HG03039 (cell line): ENCODE results near the gene LMF1.
"Not testable (repeated sequence)": the region's sequence is repeated elsewhere in the genome, so short reads cannot be mapped to it uniquely, and the experiment has no call there.

ENCODE experiments used
- ATAC-seq: cut with Tn5 transposase; IDR thresholded peaks from one replicate; pipeline ENCODE4 v1.9.1; 2021; ENCODE audit warnings: mild to moderate bottlenecking, moderate library complexity; ENCODE audit not compliant: unreplicated experiment

The LMF1 gene

DNA sequence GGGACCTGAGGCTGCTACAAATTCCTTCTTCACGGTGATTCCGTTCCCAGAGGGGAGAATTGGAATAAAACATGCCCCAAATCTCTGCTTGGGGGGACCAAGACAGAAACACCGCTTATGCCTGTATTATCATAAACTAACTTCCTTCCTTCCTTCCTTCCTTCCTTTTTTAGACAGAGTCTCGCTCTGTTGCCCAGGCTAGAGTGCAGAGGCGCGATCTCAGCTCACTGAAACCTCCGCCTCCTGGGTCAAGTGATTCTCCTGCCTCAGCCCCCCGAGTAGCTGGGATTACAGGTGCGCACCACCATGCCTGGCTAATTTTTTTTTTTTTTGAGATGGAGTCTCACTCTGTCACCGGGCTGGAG is 150.8 kb downstream of the LMF1 start:
- not testable (repeated sequence) for ATAC-seq

DNA sequence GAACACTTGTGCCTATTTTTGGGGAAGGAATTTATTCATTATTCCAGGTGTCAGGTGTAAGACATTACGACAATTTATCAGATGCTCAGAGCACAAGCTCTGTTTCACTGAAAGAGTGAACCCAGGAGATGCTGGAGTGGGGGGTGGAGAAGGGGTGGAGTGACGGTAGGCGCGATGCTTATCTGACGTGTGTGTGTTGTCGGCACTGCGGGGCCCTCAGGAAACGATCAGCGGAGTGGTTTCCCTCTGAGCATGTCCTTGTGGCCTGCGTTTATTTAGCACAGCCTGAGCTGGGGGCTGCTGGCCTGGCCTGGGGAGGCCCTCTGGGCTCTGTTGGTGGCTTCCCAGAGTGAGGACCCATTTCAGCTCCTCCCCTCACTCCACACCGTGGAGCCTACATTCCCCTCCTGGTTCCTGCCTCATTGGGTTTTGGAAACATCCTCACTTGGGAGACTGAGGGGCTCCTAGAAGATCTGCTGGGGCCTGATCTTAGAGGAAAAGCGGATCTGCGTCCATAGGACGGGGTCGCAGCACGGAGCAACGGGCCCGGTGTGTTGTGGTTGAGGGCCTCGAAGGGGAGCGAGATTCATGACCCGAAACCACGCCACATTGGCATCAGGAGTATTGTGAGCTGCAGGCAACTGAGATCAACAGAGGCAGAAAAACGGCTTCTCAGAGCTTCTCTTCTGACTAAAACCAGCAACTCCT is 151.3 kb downstream of the LMF1 start:
- ATAC-seq, result no peak

DNA sequence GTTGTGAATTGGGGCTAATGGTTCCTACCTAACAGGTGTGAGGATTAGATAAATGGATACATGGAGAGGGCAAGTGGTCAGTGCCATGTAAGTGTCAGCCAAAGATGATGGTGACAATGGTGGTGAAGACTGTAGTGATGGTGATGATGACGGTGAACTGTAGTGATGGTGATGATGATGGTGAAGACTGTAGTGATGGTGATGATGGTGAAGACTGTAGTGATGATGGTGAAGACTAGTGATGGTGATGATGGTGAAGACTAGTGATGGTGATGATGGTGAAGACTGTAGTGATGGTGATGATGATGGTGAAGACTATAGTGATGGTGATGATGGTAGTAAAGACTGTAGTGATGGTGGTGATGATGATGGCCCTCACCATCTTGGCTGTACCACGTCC is 152.2 kb downstream of the LMF1 start:
- ATAC-seq, result no peak

DNA sequence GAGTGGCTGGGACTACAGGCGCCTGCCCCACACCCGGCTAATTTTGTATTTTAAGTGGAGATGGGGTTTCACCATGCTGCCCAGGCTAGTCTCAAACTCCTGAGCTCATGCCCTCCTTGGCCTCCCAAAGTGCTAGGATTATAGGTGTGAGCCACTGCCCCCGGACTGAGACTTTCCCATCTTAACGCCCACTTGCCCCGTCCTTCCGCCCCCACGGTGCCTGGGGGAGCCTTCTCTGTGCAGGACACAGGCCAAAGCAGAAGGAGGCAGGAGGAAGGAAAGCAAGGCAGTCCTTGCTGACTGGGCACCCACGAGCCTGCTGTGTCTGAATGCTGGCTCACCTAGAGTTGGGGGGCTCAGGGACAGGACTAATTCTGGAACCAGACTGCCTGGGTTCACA is 152.7 kb downstream of the LMF1 start:
- ATAC-seq, result no peak

DNA sequence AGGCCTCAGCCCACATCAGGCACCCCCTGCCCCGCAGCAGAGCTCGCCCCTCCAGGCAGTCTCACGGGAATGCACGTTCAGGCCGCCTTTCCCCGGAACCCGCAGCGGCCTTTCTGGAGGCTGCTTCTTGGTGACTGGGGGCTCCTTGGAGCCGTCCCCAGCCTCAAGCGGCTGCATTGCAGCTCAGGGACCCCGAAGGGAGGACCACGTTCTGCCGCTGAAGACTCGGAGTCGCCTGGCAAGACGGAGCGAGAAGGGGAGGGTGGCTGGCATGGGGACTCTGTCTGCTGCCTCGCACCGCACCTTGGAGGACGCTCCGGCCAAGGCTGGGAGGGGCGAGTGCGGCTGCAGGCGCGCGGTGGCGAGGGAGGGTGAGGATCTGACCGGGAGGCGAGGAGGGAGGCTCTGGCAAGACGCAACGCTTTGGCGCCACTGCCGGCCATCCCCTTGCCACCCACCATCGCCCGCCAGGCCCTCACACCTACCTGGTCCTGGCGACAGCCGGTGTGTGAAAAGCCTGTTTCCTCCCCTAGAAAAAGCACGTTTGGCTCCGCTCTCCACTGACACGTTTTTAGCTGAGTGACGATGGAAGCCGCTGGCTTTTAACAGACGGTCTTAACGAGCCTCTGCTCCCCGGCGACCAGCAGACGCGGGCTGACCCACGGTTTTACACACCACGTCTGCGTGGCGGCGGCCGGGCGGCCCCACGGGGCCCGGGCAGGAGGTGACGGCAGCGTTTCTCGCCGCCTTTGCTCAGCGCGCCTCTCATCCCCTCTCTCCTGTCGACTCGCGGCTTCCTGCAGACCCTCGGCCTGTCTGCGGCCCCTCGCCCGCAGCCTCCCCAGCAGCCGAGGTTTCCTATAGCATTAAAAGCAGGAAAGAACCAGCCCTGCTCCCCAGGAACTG is 153.5 kb downstream of the LMF1 start:
- ATAC-seq, result no peak

DNA sequence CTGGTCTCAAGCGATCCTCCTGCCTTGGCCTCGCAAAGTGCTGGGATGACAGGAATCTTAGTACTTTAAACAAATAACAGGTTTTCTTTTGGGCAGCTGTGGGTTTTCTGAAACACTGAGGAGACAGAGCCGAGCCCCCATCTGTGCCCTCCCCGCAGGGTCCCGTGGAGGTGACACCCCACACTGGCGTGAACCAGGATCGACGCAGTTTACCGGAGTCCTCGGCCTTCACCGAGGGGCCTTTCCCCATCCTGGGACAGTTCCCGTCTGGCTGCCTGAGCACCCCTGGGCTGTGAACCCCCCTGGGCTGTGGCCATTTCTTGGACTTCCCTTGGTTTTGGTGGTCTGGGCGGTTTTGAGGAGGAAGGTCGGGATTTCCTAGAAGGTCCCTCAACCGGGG is 154.9 kb downstream of the LMF1 start:
- ATAC-seq, result no peak

DNA sequence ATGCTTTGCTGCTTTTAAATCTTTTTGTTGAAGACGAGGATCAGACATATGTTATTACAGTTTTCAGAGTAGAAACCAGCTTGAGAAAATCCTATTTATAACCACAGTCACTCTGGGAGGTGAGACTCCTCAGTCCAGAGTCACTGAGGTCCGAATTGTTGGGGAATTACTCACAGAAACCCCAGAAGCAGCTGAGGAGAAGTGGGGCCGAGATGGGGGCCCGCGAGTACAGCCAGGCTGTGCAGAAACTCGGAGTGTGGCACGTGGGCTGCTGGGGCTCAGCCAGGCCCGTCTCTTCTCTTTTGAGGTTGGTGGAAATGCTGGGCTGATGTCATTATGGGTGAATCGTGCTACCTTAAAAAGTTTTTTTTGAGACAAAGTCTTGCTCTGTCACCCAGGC is 155.8 kb downstream of the LMF1 start:
- no peak for ATAC-seq

DNA sequence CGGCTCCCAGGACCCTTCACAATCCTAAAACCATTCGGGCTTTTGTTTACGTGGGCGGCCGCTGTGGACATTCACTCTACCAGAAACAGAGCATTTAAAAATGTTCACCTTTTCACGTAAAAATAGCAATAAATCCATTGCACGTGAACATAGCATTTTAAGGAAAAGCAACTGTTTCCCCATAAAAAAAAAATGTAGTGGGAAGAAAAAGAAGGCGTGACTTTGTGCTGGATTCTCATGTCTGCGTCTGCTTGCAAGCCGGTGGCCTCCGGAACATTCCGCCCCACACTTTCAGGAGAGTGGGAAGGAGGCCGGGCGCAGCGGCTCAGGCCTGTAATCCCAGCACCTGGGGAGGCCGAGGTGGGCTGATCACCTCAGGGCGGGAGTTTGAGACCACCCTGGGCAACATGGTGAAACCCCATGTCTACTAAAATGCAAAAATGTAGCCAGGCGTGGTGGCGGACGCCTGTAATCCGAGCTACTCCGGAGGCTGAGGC is 156.8 kb downstream of the LMF1 start:
- no peak for ATAC-seq

DNA sequence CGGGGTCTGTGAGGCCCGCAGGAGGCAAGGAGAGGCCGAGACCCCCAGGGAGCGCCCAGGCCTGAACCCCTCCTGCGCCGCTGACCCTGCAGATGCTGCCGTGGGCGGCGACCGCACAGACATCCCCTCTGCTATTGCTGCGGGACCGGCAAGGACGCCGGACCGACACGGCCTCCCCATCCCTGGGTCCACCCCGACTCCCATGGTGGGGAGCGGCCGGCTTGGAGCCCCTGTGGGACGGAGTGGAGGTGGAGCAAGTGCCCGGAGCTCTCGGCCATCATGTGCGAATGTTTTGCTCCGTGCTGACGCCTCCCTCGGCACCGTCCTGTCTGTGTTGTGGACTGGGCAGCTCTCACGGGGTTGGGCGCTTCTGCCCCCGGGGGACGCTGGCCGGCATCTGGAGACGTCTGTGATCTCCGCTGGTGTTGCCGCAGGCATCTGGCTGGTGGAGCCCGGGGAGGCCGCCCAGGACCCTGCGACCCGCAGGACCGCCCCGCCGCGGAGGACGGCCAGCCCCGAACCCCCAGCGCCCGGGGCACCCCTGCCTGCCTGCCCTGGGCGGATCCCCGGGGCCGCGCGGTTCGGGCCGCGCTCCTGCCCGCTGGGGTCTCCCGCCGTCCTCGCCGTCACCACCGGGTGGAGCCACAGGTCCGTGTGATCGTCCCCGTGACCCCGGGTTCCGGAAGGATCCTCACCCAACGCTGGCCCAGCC is 157.4 kb downstream of the LMF1 start:
- ATAC-seq, result no peak

DNA sequence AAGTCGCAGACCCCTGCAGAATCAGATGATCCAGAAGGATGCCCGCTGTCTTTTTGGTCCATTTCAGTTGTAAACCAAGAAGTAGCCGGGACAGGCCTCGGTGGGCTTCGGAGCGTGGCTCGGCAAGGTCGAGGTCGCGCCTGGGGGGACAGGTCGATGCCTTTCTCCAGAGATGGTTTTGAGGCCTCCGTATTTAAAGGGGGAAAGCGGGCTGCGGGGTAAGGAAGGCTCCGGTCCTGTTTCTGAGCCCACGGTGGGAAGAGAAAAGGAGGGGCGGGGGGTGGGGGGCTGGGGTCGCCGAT is 162.7 kb downstream of the LMF1 start:
- no peak for ATAC-seq

DNA sequence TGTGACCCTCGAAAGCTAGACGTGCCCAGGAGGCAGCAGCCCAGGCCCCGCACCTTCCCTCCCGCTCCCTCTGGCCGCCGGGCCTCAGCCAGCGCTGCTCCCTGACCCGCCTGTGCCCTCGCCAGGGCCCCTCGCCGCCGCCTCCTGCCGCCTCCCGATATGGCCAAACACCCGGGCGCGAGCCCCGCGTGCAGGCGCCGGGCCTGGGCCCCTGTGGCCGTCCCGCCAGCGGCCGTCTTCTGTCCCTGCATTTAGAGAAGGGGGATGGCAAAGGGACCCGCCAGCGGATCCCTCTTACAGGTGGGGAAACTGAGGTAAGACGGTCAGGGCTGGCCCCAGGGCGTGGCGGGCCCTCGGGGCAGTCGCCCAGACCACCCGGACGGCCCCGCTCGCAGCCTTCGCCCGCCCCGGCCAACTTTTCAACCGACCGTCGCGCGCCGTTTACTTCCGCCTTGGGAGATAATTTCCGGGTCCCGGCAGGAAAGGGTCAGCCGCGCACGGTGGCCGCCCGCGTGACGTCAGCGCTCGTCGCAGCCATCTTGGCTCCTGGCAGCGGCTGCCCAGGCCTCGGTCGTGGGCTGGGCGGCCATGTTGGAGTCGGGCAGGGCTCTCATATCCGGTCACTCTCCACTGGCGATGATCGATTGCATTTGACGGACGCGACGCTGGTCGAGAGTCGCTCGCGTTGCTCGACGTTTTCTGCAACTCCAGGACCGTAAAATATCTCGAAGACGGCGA is 163.3 kb downstream of the LMF1 start:
- peak; percentile 69 for ATAC-seq

DNA sequence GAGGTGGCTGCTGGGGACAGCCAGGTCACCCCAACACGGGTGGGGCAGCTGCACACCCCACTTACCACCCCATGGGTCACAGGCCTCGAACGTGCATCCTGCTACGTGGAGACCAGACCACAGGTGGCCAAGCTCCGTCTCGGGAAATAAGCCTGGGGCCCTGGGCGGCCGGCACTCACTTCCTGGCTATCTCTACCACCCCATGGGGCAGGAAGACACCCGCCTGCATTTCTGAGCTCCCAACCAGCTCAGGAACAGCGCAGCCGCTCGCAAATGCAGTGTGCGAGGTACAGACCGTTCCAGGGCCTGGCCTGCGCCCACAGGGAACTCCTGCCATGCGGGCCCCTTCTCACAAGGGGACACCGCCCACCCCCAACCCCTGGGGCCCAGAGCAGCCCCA is 165.3 kb downstream of the LMF1 start:
- no peak for ATAC-seq

DNA sequence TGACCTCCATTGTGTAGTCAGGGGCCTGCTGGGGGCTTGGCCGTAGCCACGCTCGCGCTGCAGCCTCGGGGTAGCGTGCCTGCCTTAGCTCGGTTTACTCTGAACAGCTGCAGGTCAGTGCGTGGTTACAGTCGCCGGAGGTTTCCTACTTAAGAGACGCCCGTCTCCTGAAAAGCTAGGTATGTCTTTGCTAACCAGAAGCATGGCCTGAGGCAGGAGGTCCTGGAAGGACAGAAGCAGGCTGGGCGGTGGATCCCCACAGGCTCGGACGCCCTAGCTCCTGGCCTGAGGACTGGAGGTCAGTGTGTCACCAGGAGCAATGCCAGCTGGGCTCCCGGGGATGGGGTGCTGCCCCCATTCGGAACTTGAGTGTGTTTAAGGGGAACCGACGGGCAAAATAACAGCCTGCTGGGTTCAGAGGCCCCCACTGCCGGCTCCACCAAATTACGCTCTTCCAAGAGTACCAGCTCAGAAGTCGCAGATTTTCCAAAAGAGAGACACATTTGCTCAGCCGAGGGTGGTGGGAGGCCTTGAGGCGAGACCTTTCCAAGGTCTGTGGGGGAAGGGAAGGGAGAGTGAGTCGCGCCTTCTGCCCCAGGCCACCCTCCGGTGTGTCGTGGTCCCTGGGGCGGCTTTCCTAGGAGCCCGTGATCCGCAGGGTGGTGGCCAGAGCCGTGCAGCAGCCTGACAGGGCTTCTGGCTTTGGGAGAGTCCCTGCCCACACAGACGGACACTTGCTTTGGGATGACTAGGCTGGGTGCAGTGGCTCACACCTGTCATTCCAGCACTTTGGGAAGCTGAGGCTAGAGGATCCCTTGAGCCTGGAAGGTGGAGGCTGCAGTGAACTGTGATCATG is 166.4 kb downstream of the LMF1 start:
- ATAC-seq, result no peak

DNA sequence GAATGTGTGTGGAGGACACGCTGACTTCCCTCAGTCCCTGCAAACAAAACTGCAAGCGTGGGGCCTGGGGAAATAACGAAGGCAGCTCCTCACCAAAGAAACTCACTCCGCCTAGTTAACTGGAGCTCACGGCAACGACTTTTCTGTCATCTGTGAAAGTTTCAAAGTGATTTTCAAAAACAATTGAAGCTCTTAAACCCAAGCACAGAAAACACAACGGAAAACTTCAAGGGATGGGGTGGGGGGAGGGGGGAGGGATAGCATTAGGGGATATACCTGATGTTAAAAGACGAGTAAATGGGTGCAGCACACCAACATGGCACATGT is 167.1 kb downstream of the LMF1 start:
- ATAC-seq, result no peak
